SK-N-MC (cell line): ENCODE measurements around the gene MACROD2.

ENCODE experiments used
- EZH2 ChIP-seq: fragments of 200-600 bp; sonication (generic); IDR thresholded peaks from one replicate; pipeline ENCODE4 v1.6.1; 2017; ENCODE audit warnings: antibody characterized with exemption
- FOXP2 ChIP-seq: optimal IDR thresholded peaks from 2 replicates; pipeline ENCODE3; 2011; ENCODE audit warnings: mild to moderate bottlenecking, moderate library complexity; ENCODE audit not compliant: insufficient read depth; ENCODE audit errors: extremely low read length, control extremely low read depth
- POLR2AphosphoS5 ChIP-seq: IDR thresholded peaks from 2 replicates; pipeline ENCODE4 v1.6.1; 2012; ENCODE audit warnings: mild to moderate bottlenecking, low read depth, low read length, borderline replicate concordance

- TF ChIP-seq POLR2AphosphoS5 = no peak
- no peak for TF ChIP-seq EZH2
- no peak for TF ChIP-seq FOXP2
These were observed 451.1 kb downstream of the MACROD2 start for GRCh38 chr20:14446446-14446845.
